NCI-H1417 treated with DMSO at 0.1 percent for 48 hours (cell line): ENCODE data around the gene ANXA8.

ENCODE experiments used
- DNase-seq: peaks from one replicate; lab custom pipeline; 2025; lab: John Stamatoyannopoulos, UW

Gene ANXA8

DNA sequence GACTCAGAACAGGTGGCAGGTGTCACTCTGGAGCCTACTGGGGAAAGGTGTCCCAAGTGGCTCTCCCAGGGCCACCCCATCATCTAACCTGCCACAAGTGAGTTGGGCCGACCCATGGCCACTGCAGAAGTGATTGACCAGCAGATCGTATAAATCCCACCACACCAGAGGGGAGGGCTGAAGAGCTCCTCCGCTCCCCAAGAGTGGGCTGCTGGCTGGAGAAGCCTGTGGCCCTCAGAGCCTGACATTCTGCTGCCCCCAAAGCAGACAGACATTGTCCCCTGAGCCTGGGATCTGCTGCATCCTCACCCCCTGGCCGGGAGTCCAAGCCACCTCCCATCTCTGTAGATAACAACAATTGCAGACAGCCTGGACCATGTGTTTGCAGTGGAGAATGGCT is 36.7 kb downstream of the ANXA8 start:
- DNase-seq, result no peak

DNA sequence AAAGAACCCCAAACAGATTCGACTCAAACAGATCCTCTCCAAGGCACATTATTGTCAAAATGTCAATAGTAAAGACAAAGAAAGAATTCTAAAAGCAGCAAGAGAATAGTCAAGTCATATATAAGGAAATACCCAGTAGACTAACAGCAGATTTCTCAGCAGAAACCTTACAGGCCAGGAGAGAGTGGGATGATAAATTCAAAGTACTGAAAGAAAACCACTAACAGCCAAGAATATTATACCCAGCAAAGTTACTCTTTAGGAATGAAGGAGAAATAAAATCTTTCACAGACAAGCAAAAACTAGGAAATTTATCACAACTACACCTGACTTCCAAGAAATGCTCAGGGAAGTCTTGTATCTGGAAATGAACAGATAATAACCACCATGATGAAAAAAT is 38.2 kb downstream of the ANXA8 start:
- no peak for DNase-seq

DNA sequence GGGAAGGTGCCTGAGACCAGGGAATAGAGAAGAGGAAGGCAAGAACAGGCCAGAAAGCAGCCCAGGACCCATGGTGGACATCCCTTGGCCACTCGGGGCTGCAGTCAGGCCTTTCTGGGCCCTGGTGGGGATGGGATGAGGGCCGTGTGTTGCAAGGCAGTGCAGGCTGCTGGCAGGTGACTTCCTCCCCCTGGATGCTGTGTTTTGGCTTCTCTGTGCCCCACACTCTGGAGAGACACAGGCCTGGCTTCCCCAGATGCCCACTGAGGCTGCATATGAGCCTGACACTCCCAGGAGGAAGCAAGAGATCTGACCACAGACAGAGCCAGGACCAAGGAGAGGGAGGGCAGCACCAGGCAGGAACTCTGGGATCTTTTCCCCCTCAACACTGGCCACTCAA is 39.9 kb downstream of the ANXA8 start:
- DNase-seq, result no peak

DNA sequence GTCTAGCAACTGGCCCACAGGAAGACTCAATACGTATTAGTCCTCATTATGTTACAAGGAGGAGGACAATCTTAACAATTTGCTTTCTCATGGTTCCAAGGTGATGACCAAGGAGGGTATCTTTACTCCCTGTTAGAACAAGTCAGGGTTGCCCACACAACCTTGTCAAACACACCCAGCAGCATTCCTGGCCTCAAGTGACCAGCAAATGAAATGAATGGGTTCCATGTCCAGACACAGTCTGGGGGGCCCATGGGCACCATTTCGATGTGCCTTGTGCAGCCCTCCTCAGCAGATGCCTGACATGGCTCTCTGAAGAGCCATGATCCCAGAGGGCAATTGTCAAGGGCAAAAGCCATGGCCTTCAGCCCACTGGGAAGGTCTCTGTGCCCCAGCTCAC is 40.8 kb downstream of the ANXA8 start:
- no peak for DNase-seq

DNA sequence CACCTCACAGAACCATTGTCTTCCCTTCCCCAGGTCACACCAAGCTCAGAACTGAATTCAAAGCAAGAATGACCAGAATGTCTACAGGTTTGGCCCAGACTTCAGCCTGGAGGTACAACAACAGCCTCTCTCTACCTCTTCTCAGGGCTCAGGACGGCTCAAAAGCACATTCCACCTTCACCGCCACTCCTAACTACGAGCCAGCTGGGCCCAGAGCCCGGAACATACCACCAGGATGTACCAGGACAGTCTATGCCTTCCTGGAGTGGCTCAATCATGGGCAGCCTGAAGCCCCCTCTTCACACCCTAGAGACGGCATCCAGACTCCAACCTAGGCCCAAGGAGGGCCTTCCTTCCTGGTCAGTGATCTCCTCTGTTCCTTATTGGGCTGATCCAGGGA is 41.6 kb downstream of the ANXA8 start:
- DNase-seq, result no peak

DNA sequence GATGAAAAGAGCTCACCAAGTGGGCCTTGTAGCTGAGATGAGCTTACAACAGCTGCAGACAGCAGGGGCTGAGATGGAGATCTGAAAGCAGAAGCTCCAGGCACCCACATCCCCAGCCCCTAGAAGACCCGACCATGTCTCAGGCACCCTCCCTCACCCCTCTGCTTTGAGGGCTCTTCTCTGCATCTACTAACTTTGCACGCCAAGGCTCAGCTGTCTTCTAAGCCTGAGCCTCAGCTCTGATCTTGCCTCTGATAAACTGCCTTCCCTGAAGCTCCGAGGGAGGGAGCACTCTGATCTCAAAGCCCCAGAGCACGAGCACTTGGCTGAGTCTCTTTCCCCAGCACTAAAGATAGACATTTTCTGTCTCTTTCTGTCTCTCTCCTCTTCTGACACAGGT is 42.0 kb downstream of the ANXA8 start:
- DNase-seq, result no peak

DNA sequence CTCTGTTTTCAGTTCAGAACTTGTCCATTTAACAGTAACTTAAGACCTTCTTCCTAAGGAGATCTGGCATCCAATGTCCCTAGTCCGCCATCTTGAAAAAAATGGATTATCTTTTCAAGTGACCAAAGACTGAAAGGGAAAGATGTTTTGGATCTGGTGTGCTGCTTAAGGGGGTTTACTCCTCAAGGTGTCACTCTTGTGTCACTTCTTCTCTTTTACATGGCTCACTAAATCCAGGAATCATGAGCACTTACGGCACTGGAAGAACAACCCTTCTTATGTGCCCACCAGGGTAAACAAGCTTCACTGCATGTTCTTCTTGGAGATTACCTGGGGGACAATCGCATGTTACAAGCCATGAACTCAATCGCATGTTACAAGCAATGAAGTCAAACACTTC is 43.7 kb downstream of the ANXA8 start:
- no peak for DNase-seq

DNA sequence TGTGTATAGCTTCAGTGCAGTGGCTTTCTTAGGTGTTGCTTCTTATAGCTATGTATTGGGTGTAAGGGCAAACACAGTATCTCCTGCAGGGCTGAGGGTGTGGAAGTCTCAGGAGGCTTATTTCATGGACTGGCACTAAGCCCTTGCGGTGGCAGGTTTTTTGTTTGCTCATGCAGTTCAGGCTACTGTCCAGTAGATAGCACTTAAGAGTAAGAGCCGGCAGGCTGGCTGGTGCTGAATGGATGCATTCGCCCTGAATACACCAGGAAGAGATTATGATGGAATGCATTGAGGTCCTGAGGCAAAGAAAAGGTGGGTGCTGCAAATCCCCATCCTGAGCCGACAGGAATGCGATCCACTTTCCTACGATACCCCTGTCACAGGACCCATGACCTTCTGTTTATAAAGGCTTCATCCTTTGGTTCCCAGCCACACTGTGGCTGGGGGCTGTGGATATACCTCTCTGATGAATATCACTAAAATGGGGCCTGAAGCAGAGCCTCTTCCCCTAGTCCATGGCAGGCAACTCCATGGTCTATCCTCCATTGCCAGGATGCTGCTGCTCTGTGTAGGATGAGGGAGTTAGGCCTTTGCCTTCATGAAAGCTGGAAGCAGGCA is 44.9 kb downstream of the ANXA8 start:
- no peak for DNase-seq

DNA sequence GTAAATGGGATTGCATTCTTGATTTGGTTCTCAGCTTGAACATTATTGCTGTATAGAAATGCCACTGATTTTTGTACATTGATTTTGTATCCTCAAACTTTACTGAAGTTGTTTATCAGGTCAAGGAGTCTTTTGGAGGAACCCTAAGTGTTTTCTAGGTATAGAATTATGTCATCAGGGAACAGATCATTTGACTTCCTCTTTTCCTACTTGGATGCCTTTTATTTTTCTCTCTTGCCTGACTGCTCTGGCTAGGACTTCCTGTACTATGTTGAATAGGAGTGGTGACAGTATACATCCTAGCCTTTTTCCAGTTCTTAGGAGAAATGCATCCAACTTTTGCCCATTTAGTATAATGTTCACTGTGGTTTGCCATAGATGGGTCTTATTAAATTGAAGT is 48.8 kb downstream of the ANXA8 start:
- no peak for DNase-seq

DNA sequence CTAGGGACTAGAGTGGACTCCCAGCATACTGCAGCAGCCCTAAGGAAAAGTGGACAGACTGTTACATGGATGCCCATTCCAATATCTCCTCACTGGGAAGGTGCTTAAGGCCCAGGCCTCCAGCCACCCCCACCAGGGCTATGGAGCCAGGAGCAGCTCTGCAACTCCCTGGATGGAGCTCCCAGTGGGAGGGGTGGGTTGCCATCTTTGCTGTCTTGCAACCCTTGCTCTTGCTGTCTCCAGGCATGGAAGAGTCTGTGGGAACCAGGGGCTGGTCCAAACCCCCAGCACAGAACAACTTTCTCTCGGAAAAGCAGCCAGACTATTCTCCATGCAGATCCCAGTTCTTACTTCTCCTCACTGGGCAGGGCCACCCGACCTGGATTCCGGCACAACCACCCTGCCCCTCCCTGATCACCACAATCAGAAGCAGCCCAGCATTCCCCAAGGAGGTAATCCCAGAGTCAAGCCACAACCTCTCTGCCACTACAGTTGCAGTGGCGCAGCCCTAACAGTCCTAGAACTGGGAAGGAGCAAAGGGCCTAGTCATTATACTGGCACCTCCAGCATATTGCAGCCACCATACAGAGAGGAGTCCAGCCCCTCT is 58.0 kb downstream of the ANXA8 start:
- no peak for DNase-seq

DNA sequence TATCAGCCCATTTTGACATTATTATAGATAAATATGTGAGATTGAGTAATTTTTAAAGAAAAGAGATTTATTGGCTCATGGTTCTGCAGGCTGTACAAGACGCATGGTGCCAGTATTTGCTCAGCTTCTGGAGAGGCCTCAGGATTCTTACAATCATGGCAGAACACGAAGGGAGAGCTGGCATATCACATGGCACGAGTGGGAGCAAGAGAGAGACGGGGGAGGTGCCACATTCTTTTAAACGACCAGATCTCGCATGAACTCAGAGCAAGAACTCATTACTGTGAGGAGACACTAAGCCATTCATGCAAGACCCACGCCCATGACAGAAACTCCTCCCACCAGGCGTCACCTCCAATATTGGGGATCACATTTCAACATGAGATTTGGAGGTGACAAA is 59.7 kb downstream of the ANXA8 start:
- DNase-seq, result no peak

DNA sequence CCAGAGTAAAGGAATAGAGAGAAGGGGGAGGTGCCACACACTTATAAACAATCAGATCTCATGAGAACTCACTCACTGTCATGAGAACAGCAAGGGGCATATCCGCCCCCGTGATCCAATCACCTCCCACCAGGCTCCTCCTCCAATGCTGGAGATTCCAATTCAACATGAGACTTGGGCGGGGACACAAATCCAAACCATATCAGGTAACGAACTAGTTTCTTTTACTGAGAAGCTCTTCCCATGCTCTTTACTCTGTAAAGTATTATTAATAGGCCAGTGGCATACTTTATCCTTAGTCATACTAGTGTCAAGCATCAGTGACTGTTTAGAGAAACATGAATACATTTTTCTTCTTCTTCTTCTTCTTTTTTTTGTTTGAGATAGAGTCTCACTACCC is 60.4 kb downstream of the ANXA8 start:
- no peak for DNase-seq

DNA sequence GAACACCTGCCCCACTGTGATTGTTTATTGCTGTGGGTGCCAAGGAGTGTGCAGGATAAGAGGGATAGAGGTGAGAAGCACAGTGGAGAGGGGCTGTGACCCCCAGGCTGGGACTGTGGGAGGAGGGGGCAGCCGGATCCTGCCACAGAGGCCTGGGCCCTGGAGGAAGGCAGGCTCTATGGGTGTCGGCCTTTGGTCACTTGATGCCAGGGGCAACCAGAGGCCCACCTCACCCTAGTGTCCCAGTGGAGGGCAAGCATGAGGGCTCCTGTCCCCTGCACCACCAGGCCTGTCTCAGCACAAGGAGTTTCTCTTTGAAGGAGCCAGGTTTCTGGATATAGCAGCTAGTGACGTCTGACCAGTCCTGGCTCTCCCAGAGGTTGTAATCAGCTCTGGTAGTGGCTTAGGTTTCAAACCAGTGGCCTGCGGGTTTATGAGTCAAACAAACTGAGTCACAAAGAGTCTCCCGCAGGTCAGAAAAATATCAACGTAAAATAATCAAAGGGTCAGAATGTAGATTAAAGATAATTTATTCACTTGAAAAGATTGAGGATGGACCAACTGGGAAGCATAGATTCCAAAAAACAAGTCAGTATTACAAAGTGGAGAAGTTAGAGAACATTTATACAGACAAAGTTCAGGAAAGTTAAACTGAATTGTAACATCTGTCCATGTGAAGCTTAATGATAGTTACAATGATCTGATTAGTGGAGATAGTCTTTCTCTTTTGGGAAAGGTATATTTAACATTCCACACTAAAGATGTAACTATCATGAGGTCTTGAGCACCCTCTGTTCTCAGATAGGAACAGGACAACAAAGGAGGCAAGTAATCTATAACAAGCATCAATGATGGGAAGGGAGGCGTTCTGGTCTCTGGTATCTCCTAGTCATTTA is 62.6 kb downstream of the ANXA8 start:
- DNase-seq, result no peak

DNA sequence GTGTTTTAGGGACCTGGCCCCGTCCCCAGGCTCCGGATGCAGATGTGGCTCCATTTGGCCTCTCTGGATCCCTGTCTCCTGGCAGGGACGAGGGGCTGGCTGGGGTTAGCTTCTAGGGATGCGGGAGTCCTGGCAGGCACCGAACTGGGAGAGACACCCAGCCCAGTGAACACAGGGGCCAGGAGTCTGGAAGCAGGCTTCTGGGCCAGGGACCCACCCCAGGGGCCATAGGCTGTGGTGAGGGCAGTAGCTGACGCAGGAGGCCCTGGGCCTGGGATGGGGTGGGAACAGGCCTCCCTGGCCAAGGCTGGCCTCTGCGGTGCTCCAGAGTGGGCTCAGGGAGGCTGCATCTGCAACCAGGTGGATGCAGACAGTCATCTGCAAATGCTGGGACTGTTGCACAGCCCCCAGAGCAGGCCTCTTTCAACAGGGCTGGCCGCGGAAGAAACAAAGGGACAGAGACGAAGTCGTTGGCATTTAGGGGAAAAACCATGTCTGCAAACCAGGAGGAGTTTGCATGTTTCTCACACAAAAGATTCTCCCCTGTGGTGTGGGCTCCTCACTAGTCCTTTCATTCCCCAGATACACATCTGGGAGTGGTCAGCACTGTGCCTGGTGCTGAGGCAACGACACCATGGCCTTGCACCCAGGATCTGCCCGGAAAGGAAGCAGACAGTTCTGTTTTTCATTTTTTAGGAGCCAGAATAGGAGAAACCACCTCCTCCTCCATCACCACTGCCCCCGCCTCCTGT is 63.4 kb downstream of the ANXA8 start:
- no peak for DNase-seq

DNA sequence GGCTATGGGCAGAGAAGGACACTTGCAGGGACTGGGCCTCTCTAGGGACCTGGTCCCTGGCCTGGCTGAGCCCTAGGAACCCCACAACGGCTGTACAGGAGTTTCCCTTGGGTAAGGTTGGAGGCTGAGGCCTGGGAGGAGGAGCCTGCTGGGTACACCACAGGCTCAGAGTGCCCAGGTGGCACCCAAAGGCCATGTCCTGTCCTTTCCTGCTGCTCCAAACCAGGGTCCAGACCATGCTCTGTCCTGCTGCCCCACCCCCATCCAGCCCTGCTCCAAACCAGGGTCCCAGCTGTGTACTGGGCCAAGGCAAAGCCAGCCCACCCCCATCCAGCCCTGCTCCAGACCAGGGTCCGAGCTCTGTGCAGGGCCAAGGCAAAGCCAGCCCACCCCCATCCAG is 64.5 kb downstream of the ANXA8 start:
- DNase-seq, result no peak

DNA sequence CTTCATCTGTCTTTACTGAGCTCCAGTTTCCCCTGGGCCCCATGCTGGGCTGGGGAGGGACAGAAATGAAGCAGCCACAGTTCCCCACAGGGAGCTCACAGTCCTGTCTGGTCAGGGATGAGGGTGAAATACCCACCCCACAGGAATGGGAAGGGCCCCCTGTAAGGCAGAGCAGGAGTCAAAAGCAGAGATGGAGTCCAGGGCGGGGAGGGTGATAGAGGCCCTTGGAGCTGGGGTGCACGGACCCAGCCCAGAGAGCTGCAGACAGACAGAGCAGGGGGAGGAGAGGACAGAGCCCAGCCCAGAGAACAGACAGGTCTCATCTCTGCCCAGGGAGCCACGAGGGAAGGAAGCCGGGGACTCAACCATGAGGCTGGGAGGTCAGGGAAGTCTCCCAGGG is 64.9 kb downstream of the ANXA8 start:
- DNase-seq, result no peak

DNA sequence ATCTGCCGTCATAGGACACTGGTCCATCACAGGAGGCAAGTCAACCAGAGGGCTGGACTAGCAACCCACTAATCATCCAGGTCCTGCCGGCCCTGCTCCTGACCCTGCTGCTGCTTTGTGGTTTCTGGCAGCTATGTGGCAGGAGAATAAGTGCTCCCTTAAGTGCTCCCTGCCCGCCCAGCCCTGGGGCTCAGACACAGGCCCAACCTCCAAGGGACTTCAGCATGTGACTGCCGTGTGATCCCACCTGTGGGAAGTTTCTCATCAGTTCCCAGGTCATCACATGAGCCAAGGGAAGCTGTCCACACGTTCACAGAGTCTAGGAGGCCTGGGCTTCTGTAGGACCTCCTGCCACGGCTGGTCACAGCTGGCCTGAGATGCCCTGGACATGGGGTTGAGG is 65.6 kb downstream of the ANXA8 start:
- DNase-seq, result no peak
